C1 segment of cervical spinal cord (tissue), 14 donors: ENCODE results near the gene ATP6V1A.

Experiments used
- DNase-seq, 14 donors: peaks; one replicate each; lab custom pipeline; 2025; lab: John Stamatoyannopoulos, UW

ATP6V1A gene

GRCh38 chr3:113746548-113747282 is at the start of gene ATP6V1A:
TSS of gene ATP6V1A (plus strand) at chr3:113747035. CDS start at chr3:113778754, 31,719 bp downstream.
- peak; percentile 49 to 97 (median 92) for DNase-seq

GRCh38 chr3:113697500-113698090 is 49.2 kb upstream of the ATP6V1A start:
- DNase-seq: peak in 4 of 14 donors; percentile 33 to 62 (median 48)

- no peak for DNase-seq
Measured at GRCh38 chr3:113698213-113698742, 48.6 kb upstream of the ATP6V1A start.

- DNase-seq: peak in 2 of 14 donors; percentile 15 to 47
Measured at GRCh38 chr3:113698956-113699355, 47.9 kb upstream of the ATP6V1A start.

- no peak for DNase-seq
Measured at GRCh38 chr3:113707835-113708234, 39.0 kb upstream of the ATP6V1A start.

GRCh38 chr3:113712129-113712528 is 34.7 kb upstream of the ATP6V1A start:
- no peak for DNase-seq

GRCh38 chr3:113714702-113715101 is 32.1 kb upstream of the ATP6V1A start:
- no peak for DNase-seq

- no peak for DNase-seq
Measured at GRCh38 chr3:113717308-113717707, 29.5 kb upstream of the ATP6V1A start.

- no peak for DNase-seq
Measured at GRCh38 chr3:113717818-113718217, 29.0 kb upstream of the ATP6V1A start.

GRCh38 chr3:113719294-113719693 is 27.5 kb upstream of the ATP6V1A start:
- no peak for DNase-seq

- DNase-seq: no peak
Measured at GRCh38 chr3:113719758-113720157, 27.1 kb upstream of the ATP6V1A start.

- DNase-seq: no peak
Measured at GRCh38 chr3:113721636-113722035, 25.2 kb upstream of the ATP6V1A start.

- no peak for DNase-seq
Measured at GRCh38 chr3:113728661-113729060, 18.2 kb upstream of the ATP6V1A start.

GRCh38 chr3:113730550-113730949 is 16.3 kb upstream of the ATP6V1A start:
- DNase-seq: no peak

GRCh38 chr3:113731694-113732093 is 15.1 kb upstream of the ATP6V1A start:
- no peak for DNase-seq

GRCh38 chr3:113736548-113737089 is 10.2 kb upstream of the ATP6V1A start:
- DNase-seq: peak in 2 of 14 donors; percentile 9 to 21

- DNase-seq: no peak
Measured at GRCh38 chr3:113741086-113741485, 5.7 kb upstream of the ATP6V1A start.

GRCh38 chr3:113741620-113742019 is 5.2 kb upstream of the ATP6V1A start:
- DNase-seq: no peak

- no peak for DNase-seq
Measured at GRCh38 chr3:113743006-113743630, 3.7 kb upstream of the ATP6V1A start.

- peak in 12 of 14 donors; percentile 23 to 67 (median 50) for DNase-seq
Measured at GRCh38 chr3:113744941-113745755, 1.7 kb upstream of the ATP6V1A start.
